RWPE1 (cell line): ENCODE data around the gene ARHGDIA.

Experiments used
- CTCF ChIA-PET: fragments of 350-600 bp; sonication (Branson Sonifier 250); formaldehyde crosslinking; extraction: SDS; loops from one replicate; lab custom pipeline; 2021; lab: Yijun Ruan, JAX
- POLR2A ChIA-PET: fragments of 400-600 bp; formaldehyde crosslinking; extraction: SDS; loops from one replicate; lab custom pipeline; 2020; ENCODE audit warnings: antibody characterized with exemption; ENCODE audit not compliant: low non-redundant PET; lab: Yijun Ruan, JAX
- DNase-seq: peaks from one replicate; pipeline ENCODE4 v3.0.0; 2012; ENCODE audit warnings: low spot score
- H3K27ac ChIP-seq: fragments of 450-650 bp; 2 replicates; pipeline ENCODE4 v1.5.1; 2017
- TF ChIP-seq, protein P1 (sequence below): fragments of 450-650 bp; conservative IDR thresholded peaks from 2 replicates; pipeline ENCODE4 v1.5.1; 2017; ENCODE audit warnings: low read depth, mild to moderate bottlenecking

ARHGDIA gene

GRCh38 chr17:81910840-81911276, 39.7 kb upstream of the ARHGDIA start:
- CTCF ChIA-PET: interaction anchor here (0.9 to 1.0 kb wide), 2 partner anchors 13 to 120 kb away, joined by 3 read pairs; no protein-coding TSS in a partner anchor
- POLR2A ChIA-PET: no interaction called here
- no peak for DNase-seq
- TF ChIP-seq, protein P1, sequence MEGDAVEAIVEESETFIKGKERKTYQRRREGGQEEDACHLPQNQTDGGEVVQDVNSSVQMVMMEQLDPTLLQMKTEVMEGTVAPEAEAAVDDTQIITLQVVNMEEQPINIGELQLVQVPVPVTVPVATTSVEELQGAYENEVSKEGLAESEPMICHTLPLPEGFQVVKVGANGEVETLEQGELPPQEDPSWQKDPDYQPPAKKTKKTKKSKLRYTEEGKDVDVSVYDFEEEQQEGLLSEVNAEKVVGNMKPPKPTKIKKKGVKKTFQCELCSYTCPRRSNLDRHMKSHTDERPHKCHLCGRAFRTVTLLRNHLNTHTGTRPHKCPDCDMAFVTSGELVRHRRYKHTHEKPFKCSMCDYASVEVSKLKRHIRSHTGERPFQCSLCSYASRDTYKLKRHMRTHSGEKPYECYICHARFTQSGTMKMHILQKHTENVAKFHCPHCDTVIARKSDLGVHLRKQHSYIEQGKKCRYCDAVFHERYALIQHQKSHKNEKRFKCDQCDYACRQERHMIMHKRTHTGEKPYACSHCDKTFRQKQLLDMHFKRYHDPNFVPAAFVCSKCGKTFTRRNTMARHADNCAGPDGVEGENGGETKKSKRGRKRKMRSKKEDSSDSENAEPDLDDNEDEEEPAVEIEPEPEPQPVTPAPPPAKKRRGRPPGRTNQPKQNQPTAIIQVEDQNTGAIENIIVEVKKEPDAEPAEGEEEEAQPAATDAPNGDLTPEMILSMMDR: no peak
- H3K27ac ChIP-seq: peak overlapping the region; percentile 98

- peak overlapping the region; percentile 98 for H3K27ac ChIP-seq
- TF ChIP-seq, protein P1: no peak
- no peak for DNase-seq
- CTCF ChIA-PET: interaction anchor here (0.9 to 1.0 kb wide), 2 partner anchors 12 to 120 kb away, joined by 3 read pairs; no protein-coding TSS in a partner anchor
- POLR2A ChIA-PET: no interaction called here
These were observed 39.1 kb upstream of the ARHGDIA start for GRCh38 chr17:81909966-81910839.

- POLR2A ChIA-PET: interaction anchor here (0.6 kb wide), 1 partner anchor 16 kb away, joined by 3 read pairs; no protein-coding TSS in a partner anchor
- DNase-seq: no peak
- H3K27ac ChIP-seq: peak overlapping the region; percentile 98
- TF ChIP-seq, protein P1: no peak
- CTCF ChIA-PET: no interaction called here
These were observed 38.1 kb upstream of the ARHGDIA start for GRCh38 chr17:81909231-81909630.

- DNase-seq: no peak
- ChIA-PET POLR2A (no interaction called here), CTCF (no interaction called here)
- TF ChIP-seq, protein P1: no peak
- H3K27ac ChIP-seq: peak overlapping the region; percentile 98
These were observed 37.7 kb upstream of the ARHGDIA start for GRCh38 chr17:81908793-81909192.

GRCh38 chr17:81907219-81908145, 36.3 kb upstream of the ARHGDIA start:
- TF ChIP-seq, protein P1: no peak
- POLR2A ChIA-PET: no interaction called here
- peak overlapping the region; percentile 98 for H3K27ac ChIP-seq
- no peak for DNase-seq
- CTCF ChIA-PET: no interaction called here

DNA sequence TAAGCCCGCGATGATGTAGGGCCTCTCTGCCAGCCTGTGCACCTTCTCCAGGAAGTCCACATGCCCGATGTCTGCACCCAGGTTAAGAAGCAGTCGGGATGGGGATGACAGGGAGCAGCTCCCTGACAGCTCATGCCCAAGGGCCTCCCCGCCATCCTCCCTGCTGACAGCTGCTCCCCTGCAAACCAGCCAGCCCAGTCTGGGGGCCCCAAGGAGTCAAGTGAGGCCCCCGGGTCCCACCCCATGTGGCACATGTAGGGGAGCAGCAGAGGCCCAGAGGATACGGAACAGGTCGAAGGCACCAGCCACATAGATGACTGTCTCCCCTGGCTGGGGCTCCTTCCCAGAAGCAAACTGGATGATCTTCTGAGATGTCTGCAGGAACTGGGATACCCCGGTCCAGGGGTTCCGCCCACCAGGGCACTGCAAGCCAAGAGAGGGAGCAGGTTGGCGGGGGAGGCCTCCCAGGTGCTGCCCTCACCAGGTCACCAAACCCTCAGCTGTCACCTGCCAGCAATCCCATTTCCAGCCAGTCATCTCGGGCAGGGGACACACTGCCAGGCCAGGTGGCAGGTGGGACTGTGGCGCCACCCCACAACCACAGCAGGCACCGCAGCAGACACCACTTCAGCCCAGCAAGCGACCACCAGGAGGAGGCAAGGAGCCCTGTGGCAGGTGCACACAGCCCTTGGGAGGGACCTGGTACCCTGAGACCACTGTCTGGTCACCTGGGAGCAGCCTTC, 35.5 kb upstream of the ARHGDIA start:
- ChIA-PET CTCF (no interaction called here), POLR2A (no interaction called here)
- DNase-seq: no peak
- peak overlapping the region; percentile 98 for H3K27ac ChIP-seq
- TF ChIP-seq, protein P1: no peak
